GM12801 (cell line): Measurements from ENCODE around the gene MED13L.

Experiments used
- TF ChIP-seq, protein P1 (sequence below): IDR thresholded peaks from one replicate; pipeline ENCODE4 v1.5.1; 2011; ENCODE audit warnings: control low read depth; ENCODE audit not compliant: insufficient read length; ENCODE audit errors: extremely low read depth

Gene MED13L

DNA sequence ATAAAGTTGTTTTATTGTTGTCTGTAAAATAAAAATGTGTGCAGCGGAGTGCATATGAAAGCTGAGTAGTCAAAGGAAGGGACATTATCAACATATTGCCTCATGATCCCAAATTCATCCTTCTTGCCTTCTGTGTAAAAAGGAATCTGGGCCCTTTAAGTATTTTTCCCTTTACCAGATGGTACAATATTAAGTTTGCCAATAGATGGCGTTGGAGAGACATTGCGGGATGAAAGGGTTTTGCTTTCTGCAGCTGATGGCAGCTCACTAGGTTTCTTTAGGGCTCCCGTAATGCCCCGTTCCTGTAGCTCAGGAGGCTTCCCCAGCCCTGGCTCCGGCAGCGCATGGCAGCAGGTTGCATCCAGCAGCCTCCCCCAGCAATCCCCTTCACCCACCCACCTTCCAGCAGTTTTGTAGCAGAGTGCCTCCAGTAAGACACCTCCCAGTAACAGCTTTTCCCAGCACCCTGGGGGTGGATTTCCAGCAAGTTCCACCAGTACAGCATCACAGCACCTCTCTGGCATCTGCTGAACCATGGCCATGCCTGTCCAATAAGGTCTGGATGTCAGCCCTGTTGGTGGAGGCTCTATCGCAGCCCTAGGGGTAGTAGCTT lies 354.4 kb downstream of the MED13L start:
- TF ChIP-seq, protein P1, sequence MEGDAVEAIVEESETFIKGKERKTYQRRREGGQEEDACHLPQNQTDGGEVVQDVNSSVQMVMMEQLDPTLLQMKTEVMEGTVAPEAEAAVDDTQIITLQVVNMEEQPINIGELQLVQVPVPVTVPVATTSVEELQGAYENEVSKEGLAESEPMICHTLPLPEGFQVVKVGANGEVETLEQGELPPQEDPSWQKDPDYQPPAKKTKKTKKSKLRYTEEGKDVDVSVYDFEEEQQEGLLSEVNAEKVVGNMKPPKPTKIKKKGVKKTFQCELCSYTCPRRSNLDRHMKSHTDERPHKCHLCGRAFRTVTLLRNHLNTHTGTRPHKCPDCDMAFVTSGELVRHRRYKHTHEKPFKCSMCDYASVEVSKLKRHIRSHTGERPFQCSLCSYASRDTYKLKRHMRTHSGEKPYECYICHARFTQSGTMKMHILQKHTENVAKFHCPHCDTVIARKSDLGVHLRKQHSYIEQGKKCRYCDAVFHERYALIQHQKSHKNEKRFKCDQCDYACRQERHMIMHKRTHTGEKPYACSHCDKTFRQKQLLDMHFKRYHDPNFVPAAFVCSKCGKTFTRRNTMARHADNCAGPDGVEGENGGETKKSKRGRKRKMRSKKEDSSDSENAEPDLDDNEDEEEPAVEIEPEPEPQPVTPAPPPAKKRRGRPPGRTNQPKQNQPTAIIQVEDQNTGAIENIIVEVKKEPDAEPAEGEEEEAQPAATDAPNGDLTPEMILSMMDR = no peak

DNA sequence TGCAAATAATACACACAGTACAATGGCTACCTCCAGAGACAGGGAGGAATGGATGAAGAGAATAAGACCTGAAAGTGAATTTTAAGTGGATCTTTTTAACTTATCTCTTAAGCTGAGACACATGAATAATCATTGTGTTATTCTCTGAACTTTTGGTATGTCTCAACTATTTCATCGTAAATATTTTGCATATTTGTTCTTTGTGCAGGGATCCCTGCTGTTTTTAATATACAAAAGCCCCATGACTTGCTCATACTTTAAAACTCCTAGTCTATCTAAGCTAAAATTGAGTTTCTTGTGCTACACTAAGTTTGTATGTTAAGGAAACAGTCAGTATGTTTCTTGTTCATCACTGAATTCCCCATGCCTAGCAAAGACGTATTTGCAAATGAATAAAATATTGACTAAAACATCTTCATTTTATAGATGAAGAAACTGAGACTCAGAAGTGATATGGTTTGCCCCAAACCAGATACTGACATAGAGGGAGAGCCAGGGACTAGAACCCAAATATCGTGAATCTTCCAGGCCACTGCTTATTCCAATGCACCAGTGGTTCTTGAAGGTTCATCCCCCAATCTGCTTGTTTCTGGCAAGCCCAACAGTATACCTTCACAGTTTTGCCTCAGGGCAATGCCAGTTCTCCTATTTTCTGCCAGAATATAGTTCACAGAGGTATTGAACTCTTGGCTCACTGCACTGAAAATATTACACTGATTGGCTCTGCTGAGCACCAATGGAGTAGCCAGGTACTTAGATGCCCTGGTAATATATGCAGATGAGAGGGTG lies 356.9 kb downstream of the MED13L start:
- TF ChIP-seq, protein P1 = no peak

DNA sequence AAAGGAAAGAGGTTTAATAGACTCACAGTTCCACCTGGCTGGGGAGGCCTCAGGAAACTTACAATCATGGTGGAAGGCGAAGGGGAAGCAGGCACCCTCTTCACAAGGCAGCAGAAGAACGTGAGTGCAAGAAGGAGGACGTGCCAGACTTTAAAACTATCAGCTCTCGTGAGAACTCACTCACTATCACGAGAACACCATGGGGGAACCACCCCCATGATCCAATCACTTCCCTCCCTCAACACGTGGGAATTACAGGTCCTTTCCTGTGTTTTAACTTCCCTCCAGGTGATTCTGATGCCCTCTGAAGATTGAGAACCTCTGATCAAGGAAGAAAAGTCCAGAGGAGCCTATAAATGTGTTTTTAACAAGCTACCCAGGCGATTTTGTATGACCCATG lies 358.7 kb downstream of the MED13L start:
- TF ChIP-seq, protein P1 = no peak

DNA sequence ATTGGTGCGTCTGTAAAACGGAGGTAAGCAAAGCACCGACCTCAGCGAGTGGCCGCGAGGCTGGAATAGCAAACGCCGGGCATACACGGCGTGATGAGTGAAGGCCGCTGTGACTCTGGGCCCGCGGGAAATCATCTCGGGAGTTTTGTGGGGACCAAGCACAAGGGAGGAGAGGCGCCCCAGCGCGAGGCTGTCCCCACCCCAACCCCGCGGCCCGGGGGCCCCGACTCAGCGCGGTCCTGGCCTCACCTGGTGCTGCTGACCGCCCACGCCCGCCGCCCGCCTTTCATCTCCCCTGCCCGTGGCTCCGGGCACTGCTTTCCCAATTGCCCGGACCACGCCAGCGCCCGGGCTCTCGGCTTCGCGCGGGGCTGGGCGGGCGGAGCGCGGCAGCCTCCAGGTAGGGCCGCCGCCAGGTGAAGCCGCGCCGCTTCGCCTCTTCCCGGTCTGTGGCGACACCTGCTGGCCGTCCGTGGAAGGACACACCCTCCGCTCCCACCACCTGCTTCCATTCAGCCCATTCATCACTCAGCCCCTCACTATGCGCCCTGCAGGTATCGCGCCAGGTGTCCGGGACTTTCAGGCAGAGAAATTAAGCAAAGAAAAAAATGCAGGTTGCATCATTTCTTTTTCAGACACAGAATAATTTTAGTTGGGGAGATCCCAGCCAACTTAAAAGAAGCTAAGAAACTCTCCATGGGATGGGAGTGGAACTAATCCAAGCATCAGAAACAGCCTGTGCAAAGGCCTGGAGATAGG lies 360.4 kb downstream of the MED13L start:
- TF ChIP-seq, protein P1 = no peak

DNA sequence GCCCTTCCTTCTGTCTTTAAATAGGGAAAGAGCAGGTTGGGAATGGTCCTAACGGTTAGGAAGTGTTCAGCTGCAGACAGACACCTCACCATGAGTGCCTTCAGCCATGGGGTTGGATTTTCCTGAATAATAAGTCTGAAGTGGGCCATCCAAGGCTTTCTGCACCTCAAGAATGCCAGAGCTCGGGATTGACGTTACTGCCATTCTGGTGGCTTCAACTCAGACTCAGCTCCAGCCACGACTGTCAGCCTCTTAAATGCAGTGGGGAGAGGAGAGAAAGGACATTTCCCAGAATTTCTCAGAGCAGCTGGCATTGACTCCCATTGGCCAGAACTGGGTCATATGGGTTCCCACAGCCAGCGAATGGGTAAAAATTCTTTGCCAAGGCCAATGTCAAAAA lies 363.4 kb downstream of the MED13L start:
- TF ChIP-seq, protein P1 = no peak

DNA sequence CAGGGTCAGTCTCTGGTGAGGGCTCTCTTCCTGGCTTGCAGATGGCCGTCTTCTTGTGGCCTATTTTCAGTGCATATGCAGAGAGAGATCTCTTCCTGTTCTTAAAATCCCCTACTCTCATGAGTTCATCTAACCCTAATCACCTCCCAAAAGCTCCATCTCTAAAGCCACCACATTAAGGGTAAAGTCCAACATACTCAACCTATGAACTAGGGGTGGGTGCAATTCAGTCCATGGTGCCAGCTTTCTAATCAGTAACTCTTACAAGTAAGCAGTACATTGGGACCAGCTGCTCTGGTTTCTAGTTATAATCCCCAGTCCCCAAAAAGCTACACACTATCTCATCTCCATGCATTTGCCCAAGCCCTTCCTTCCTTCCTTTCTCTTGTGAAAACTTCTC lies 365.1 kb downstream of the MED13L start:
- TF ChIP-seq, protein P1 = no peak

DNA sequence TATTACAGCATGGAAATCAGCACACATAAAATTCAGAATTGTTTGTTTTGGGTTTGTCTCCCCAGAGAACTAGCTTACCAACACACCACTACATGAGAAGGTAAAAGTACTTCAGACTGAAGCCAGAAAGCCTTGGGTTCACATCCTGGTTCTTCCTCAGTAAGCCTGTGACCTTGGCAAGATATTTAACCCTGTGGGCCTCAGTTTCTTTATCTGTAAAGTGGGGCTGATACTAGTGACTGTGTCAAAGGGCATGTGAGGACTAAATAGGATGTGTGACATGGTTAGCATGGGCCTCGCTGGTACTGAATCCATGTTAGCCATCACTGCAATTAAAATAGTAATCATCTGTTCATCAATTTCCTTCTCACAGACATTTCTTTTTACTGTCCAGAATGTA lies 366.1 kb downstream of the MED13L start:
- TF ChIP-seq, protein P1 = no peak
